RPMI7951 (cell line): Measurements from ENCODE around the gene FAXC. TPM values are rescaled to one million over a fixed set of nuclear protein-coding genes. Genes with fewer than 3 reads are reported as not detected.
"Not testable (repeated sequence)": the region's sequence is repeated elsewhere in the genome, so short reads cannot be mapped to it uniquely, and the experiment has no call there.

Source experiments
- DNase-seq: peaks from one replicate; pipeline ENCODE4 v3.0.0-alpha.2; 2012; ENCODE audit warnings: low read depth
- total RNA-seq: library from RNA; depleted of rRNA; stranded (reverse); fragments of >200 nt; shearing (Covaris generic); gene quantifications from 2 replicates; pipeline ENCODE4 v1.2.3, GENCODE V29; 2014

Gene FAXC
- total RNA-seq, 1 experiment from 2014 or later: 1.8 TPM

DNA sequence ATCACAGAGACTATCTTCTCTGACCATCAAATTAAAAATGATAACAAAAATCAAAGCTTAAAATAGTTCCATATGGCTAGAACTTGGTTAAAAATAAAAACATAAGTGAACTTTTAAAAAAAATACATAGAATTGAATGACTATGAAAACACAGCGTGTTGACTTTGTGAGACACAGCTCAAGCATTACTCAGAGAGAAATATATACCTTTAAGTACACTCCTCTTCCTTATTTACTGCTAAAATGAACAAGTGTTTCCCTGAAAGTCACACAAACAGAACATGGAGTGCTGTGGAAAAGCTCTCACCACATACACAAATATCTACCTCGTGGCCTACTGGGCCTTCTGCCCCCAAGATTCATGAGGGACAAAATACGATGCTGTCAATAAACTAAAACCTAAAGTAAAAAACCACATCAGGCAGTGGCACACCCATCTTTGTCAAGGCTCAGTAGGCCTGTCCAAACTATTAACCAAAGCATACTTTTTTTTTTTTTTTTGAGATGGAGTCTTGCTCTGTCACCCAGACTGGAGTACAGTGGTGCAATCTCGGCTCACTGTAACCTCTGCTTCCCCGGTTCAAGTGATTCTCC is 7.5 kb downstream of the FAXC start:
- DNase-seq: no peak

- DNase-seq: no peak
These were observed 11.3 kb downstream of the FAXC start for GRCh38 chr6:99338188-99338587.

DNA sequence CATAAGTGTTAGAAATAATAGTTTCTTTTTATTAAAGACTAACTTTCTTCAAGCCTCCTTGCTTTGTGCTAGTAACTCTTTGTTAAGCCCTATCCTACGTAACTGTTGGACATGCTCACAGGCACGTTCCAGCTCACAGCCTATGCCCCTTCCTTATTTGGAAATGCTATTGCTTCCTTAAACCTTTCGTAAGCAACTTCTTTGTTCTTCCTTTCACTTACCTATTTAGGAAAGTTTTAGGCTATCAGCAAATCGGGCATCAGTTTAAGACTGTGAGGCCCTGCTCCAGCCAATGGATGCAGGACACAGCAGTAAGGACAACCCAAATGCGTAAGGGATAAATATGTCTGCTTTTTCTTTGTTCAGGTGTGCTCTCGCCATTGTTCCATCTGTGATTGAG is 14.2 kb downstream of the FAXC start:
- not testable (repeated sequence) for DNase-seq

DNA sequence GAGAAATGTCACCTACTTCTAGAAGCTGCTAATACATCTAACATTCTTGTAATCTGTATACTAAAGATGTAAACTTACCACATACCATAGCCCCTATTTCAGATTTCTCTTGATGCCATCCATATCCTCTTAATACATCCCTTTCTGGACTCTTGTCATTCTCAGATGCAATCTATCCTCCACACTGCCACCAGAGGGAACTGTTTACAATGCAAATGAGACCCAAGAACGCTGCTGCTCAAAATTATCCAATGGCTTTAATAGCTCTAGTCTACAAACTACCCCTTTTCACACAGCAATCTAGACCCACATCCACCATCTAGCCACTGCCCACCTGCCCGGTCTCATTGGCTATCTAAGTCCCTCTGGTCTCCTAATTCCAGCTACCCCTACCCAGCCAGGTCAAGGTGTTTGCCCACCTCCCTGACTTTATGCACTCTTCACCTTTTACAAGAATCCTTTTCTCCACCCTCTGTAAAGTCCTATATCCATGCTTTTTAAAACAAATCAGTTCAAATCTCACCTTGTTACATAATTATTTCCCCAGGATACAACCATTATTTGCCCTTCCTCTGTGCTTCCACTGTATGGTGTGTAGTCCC is 14.8 kb downstream of the FAXC start:
- peak; percentile 59 for DNase-seq

GRCh38 chr6:99333068-99333467 is 16.4 kb downstream of the FAXC start:
- no peak for DNase-seq

DNA sequence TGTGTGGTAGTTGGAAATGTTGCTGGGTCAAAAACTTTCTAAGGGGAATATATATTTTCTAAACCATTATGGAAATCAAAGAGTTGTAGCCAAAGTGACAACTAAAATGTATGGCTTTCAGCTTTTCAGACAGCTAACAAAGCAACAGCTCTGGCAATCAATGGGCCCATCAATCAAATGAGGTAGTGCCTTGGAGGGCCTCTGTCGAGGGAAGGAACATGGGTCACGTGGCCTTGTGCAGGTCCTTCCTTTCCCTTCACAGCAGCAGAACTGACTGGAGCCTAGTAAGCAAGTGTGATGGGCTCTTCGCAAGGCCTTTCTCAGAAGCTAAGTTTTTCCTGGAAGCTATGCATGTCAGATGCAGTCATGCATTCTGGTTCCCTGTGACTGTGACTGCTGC is 17.9 kb downstream of the FAXC start:
- no peak for DNase-seq

DNA sequence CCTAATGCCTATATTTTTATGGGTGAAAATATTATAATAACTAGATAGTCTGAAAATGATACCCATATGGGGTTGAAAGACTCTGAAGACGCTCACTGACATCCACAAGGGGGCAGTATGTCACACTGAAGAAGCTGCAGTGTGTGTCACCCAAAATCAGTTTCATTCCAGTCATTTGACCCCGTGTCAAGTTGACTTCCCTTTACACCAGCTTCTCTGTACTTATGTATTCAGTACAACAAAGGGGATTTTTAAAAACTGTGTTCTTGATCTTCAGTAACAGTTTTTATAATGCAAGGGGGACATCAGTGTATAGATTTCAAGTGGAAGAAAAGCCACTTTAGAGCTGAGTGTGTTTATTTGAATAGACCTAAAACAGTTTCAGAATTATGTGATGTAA is 19.3 kb downstream of the FAXC start:
- peak; percentile 68 for DNase-seq

GRCh38 chr6:99324996-99325395 is 24.5 kb downstream of the FAXC start:
- DNase-seq: no peak

DNA sequence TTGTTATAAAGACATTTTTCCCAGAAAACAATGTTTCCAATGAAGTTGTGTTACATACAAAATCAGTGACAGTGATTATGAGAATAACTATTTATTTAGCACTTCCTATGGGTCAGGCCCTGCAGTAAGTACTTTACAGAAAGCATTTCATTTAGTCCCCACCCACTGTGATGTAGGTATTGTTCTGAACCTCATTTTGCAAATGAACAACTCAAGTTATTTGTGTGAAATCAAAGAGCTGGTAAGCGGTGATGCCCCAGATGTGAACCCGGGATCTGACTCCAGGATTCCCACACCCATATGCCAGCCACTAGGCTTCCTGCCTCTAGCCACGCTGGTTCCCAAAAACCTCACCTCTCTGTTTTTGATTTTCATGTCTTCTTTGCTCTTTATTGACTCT is 30.9 kb downstream of the FAXC start:
- no peak for DNase-seq

DNA sequence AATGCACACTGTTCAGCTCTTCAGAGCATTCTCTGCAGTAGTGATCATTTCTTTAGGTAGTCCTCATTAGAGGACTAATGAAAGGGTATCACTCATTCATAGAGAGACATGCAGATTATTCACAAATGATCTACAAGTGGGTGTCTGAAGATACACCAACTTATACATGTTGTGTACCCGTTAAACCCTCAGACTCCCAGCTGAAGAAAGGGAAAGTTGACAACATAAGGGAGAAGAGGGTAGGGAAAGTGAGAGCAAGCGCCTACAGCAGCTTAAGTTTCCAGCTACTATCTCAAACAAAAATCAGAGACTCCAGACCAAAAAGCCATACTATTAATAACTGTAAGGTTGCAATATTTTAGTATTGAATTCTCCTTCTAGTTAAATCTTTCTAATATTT is 37.1 kb downstream of the FAXC start:
- DNase-seq: no peak

- no peak for DNase-seq
These were observed 38.9 kb downstream of the FAXC start for GRCh38 chr6:99310553-99310952.

GRCh38 chr6:99309557-99309956 is 39.9 kb downstream of the FAXC start:
- no peak for DNase-seq

GRCh38 chr6:99308788-99309187 is 40.7 kb downstream of the FAXC start:
- no peak for DNase-seq

- no peak for DNase-seq
These were observed 42.1 kb downstream of the FAXC start for GRCh38 chr6:99307295-99307907.

DNA sequence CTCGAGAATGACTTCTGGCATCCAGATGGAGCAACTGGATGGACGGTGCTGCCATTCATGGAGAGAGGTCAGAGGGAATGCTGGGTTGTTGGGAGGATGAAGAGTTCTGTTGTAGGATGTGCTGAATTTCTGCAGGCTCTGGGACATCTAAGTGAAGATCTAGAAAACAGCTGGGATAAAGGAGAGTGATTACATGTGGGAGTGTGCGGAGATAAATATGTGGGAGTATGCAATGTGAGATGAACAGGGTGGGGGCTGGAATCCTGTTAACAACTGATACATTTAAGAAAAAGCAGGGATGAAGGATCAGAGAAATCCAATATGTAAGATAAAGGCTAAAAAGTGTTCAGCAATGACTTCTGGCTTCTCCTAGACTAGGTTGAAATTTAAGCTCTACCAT is 43.1 kb downstream of the FAXC start:
- no peak for DNase-seq

DNA sequence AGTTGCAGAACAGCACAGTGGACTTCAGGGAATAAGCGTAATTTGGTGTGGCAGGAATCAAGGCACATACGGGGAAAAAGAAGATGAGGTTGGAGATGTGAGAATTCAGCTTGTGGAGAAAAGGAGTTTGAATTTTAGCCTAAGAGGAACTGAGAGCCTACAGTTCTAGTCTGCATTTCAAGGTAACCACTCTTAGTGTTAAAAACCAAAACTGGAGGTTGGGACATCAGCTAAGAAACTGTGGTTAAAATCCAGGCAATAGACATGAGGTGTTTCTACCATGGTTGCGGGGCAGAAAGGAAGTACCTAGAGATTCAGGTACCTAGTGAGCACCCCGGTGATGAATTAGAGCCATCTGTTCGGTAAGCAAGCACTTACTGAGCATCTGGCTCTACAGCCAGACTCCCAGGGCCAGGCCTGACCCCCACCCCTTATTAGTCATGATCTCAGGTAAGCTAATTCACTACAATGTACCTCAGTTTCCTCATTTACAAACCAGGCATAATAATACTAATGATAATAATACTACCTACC is 44.4 kb downstream of the FAXC start:
- DNase-seq: no peak

- no peak for DNase-seq
These were observed 52.1 kb downstream of the FAXC start for GRCh38 chr6:99297415-99297814.

- DNase-seq: no peak
These were observed 52.5 kb downstream of the FAXC start for GRCh38 chr6:99297006-99297405.

DNA sequence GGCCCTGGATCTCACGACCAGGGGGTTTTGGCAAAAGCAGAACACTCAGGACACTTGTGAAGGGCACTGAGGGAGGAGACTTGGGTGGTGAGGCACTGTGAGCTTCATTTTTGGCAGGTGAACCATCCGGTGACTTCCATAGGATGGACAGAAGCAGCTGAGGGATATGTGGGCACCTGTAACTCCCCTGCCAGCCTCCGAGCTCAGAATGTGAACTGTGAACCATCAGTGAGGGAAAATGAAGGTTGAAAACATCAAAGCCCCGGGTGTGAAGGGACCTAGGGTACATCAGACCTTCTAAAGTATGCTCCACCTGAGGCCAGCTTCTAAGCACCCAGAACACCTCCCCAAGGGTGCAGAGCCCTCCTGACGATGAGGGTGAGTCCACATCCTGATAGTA is 53.2 kb downstream of the FAXC start:
- no peak for DNase-seq

DNA sequence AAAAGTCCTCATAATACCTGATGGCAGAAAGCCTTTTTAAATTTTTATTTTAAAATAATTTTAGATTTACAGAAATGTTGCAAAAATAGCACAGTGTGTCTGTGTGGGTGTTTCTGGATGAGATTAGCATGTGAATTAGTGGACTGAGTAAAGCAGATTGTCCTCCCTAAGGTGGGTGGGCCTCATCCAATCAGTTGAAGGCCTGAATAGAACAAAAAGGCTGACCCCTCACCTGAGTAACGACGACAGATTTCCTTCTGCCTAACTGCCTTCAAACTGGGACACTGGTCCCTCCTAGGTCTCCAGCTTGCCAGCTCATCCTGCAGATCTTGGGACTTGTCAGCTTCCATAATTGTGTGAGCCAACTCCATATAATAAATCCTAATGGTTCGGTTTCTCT is 54.2 kb downstream of the FAXC start:
- no peak for DNase-seq

- DNase-seq: no peak
These were observed 54.7 kb downstream of the FAXC start for GRCh38 chr6:99294786-99295185.

DNA sequence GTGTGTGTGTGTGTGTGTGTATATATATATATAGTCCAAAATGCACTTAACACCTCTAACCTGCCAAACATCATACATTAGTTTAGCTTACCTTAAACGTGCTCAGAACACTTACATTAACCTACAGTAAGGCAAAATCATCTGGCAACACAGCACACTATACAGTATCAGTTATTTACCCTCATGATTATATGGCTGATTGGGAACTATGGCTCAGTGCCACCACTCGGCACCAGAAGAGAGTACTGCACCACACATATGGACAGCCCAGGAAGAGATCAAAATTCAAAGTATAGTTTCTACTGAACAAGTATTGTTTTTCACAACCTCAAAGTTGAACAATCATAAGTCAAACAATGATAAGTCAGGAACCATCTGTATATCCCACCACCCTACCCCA is 59.8 kb downstream of the FAXC start:
- no peak for DNase-seq

DNA sequence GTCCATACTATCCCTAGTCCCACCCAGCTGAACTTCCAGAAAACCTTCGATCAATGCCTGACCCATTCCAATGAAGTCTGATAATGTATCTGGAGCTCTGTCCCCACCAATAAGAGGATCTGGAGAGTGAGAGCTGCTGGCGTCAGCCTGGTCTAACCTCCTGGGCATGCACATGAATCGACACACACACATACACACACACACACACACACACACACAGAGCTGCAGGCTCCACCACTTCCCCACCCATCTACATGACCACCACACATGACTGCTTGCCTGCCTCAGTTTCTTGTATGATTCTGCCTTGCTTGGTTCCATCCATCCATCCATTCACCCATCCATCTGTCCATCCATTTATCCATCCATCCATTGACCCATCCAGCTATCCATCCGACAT is 60.8 kb downstream of the FAXC start:
- no peak for DNase-seq
